H1 (cell line): ENCODE data around the gene CUL9. TPM values are rescaled to one million over a fixed set of nuclear protein-coding genes. Genes with fewer than 3 reads are reported as not detected.

Experiments
- CTCF ChIA-PET: fragments of 300-600 bp; sonication (Branson Sonifier 250); formaldehyde crosslinking; loops from one replicate; lab custom pipeline; 2021; ENCODE audit not compliant: partially characterized antibody; lab: Charles Lee
- POLR2A ChIA-PET: fragments of 300-600 bp; sonication (Branson Sonifier 250); formaldehyde crosslinking; loops from one replicate; lab custom pipeline; 2021; ENCODE audit warnings: inconsistent platforms; ENCODE audit not compliant: partially characterized antibody; lab: Charles Lee
- DNase-seq, 2 experiments: peaks; one replicate each; pipeline versions ENCODE4 v3.0.0 to v3.0.0-alpha.2; 2010 to 2022; ENCODE audit warnings: low spot score in 2 of 2, low read depth in 1 of 2, mixed read lengths in 1 of 2
- FAIRE-seq: peaks from 2 replicates; lab custom pipeline; 2011; peaks lifted over from hg19 to GRCh38; lab: Jason Lieb, UNC
- H2AFZ ChIP-seq: 2 replicates; pipeline ENCODE4 v1.8.1; 2012; ENCODE audit warnings: low read length, inconsistent platforms
- H2AK5ac ChIP-seq: 2 replicates; pipeline ENCODE4 v1.6.1; 2013; ENCODE audit warnings: low read depth, low read length
- H2BK120ac ChIP-seq: replicated peaks from 2 replicates; pipeline ENCODE3; 2013; ENCODE audit warnings: low read depth, low read length, inconsistent platforms
- H2BK12ac ChIP-seq: 2 replicates; pipeline ENCODE4 v1.6.1; 2013; ENCODE audit warnings: low read depth, low read length
- H2BK15ac ChIP-seq: 2 replicates; pipeline ENCODE4 v1.6.1; 2013; ENCODE audit warnings: low read length
- H2BK20ac ChIP-seq: 2 replicates; pipeline ENCODE4 v1.6.1; 2013; ENCODE audit warnings: low read length
- H2BK5ac ChIP-seq: 2 replicates; pipeline ENCODE4 v1.6.1; 2013; ENCODE audit warnings: low read depth, low read length
- H3K14ac ChIP-seq: 2 replicates; pipeline ENCODE4 v1.6.1; 2013; ENCODE audit warnings: inconsistent platforms; ENCODE audit not compliant: insufficient read length
- H3K18ac ChIP-seq: 2 replicates; pipeline ENCODE4 v1.6.1; 2013; ENCODE audit warnings: low read length; ENCODE audit errors: extremely low read depth
- H3K23ac ChIP-seq: 2 replicates; pipeline ENCODE4 v1.6.1; 2013; ENCODE audit warnings: inconsistent platforms; ENCODE audit not compliant: insufficient read length
- H3K23me2 ChIP-seq: 2 replicates; pipeline ENCODE4 v1.6.1; 2013; ENCODE audit warnings: low read depth, low read length
- H3K27ac ChIP-seq: 2 replicates; pipeline ENCODE4 v1.6.1; 2011; ENCODE audit warnings: low read depth, low read length, inconsistent platforms
- H3K27me3 ChIP-seq, 4 experiments: replicated peaks in 1 of 4; 1 replicate in 1 of 4; 2 replicates in 3 of 4; pipeline versions ENCODE4 v1.6.1 to v1.8.1; 2011 to 2013; ENCODE audit warnings: low read length in 3 of 4, mild to moderate bottlenecking in 3 of 4, inconsistent platforms in 2 of 4, mixed read lengths in 2 of 4, moderate library complexity in 1 of 4; ENCODE audit not compliant: control insufficient read depth in 3 of 4, insufficient read depth in 3 of 4; ENCODE audit errors: extremely low read depth in 1 of 4
- H3K36me3 ChIP-seq, 4 experiments: 2 replicates each; pipeline versions ENCODE4 v1.6.1 to v1.8.1; 2011 to 2013; ENCODE audit warnings: mild to moderate bottlenecking in 4 of 4, low read length in 3 of 4, moderate library complexity in 2 of 4, control low read depth in 1 of 4, inconsistent platforms in 1 of 4; ENCODE audit not compliant: insufficient read depth in 4 of 4, control insufficient read depth in 2 of 4
- H3K4ac ChIP-seq: replicated peaks from 2 replicates; pipeline ENCODE3; 2013; ENCODE audit warnings: low read length, low read depth, mixed read lengths, inconsistent platforms; ENCODE audit not compliant: insufficient read length
- H3K4me1 ChIP-seq, 4 experiments: replicated peaks in 1 of 4; 1 replicate in 1 of 4; 2 replicates in 3 of 4; pipeline versions ENCODE4 v1.6.1 to v1.8.1; 2011 to 2013; ENCODE audit warnings: low read length in 3 of 4, inconsistent platforms in 2 of 4, mixed read lengths in 1 of 4; ENCODE audit not compliant: insufficient read depth in 4 of 4, control insufficient read depth in 3 of 4
- H3K4me2 ChIP-seq, 2 experiments: 2 replicates each; pipeline versions ENCODE4 v1.6.1 to v1.8.1; 2011 to 2013; ENCODE audit warnings: low read depth in 2 of 2, low read length in 2 of 2, control low read depth in 1 of 2, inconsistent platforms in 1 of 2, mild to moderate bottlenecking in 1 of 2; ENCODE audit not compliant: insufficient read depth in 1 of 2
- H3K4me3 ChIP-seq, 4 experiments: fragments of 200-600, 300-600 bp in 1 of 4; sonication (generic), shearing (Covaris generic), sonication (Bioruptor Twin) in 1 of 4; 2 replicates each; pipeline versions ENCODE4 v1.5.1 to v1.8.1; 2011 to 2016; ENCODE audit warnings: low read length in 4 of 4, low read depth in 3 of 4, control low read depth in 2 of 4, inconsistent platforms in 2 of 4, mild to moderate bottlenecking in 2 of 4, mixed read lengths in 1 of 4, moderate library complexity in 1 of 4; ENCODE audit not compliant: insufficient read depth in 2 of 4; ENCODE audit errors: extremely low read depth in 1 of 4
- H3K56ac ChIP-seq: replicated peaks from 2 replicates; pipeline ENCODE3; 2013; ENCODE audit warnings: low read depth, mild to moderate bottlenecking, mixed read lengths, low read length, inconsistent platforms; ENCODE audit not compliant: insufficient read length
- H3K79me1 ChIP-seq: 2 replicates; pipeline ENCODE4 v1.6.1; 2013; ENCODE audit warnings: low read depth, low read length, control low read depth
- H3K79me2 ChIP-seq, 2 experiments: 2 replicates each; pipeline versions ENCODE4 v1.6.1 to v1.8.1; 2012 to 2013; ENCODE audit warnings: low read length in 2 of 2, mild to moderate bottlenecking in 2 of 2, inconsistent platforms in 1 of 2; ENCODE audit not compliant: insufficient read depth in 2 of 2, control insufficient read depth in 1 of 2
- H3K9ac ChIP-seq, 4 experiments: replicated peaks in 1 of 4; 1 replicate in 1 of 4; 2 replicates in 3 of 4; pipeline versions ENCODE4 v1.6.1 to v1.8.1; 2011 to 2013; ENCODE audit warnings: low read depth in 3 of 4, low read length in 3 of 4, control low read depth in 2 of 4, mild to moderate bottlenecking in 2 of 4, moderate library complexity in 2 of 4, inconsistent platforms in 1 of 4; ENCODE audit errors: extremely low read depth in 1 of 4
- H3K9me3 ChIP-seq, 2 experiments: 2 replicates each; pipeline versions ENCODE4 v1.6.1 to v1.8.1; 2012 to 2013; ENCODE audit warnings: mild to moderate bottlenecking in 2 of 2, moderate library complexity in 2 of 2, control low read depth in 1 of 2, inconsistent platforms in 1 of 2, low read depth in 1 of 2, low read length in 1 of 2, mixed read lengths in 1 of 2; ENCODE audit not compliant: insufficient read depth in 2 of 2
- H4K20me1 ChIP-seq, 2 experiments: replicated peaks in 1 of 2; 2 replicates each; pipeline versions ENCODE3 to v1.8.1; 2011 to 2013; ENCODE audit warnings: inconsistent platforms in 2 of 2, low read length in 2 of 2, mild to moderate bottlenecking in 1 of 2; ENCODE audit not compliant: insufficient read depth in 2 of 2, control insufficient read depth in 1 of 2
- H4K5ac ChIP-seq: 2 replicates; pipeline ENCODE4 v1.6.1; 2013; ENCODE audit warnings: low read length, low read depth, mixed read lengths, inconsistent platforms; ENCODE audit not compliant: insufficient read length
- H4K8ac ChIP-seq: 2 replicates; pipeline ENCODE4 v1.8.0; 2013; ENCODE audit warnings: mild to moderate bottlenecking, moderate library complexity, low read length, inconsistent platforms; ENCODE audit not compliant: insufficient read depth; ENCODE audit errors: extremely low read depth
- H4K91ac ChIP-seq: replicated peaks from 2 replicates; pipeline ENCODE3; 2013; ENCODE audit warnings: low read length, mixed read lengths, inconsistent platforms; ENCODE audit not compliant: insufficient read length
- ATF2 ChIP-seq: IDR thresholded peaks from 2 replicates; pipeline ENCODE4 v1.6.1; 2012; ENCODE audit warnings: low read length, inconsistent platforms
- CHD1 ChIP-seq: IDR thresholded peaks from 2 replicates; pipeline ENCODE4 v1.6.1; 2012; ENCODE audit warnings: low read depth, low read length, improper control_type of control experiment
- GABPA ChIP-seq: IDR thresholded peaks from 2 replicates; pipeline ENCODE4 v1.6.1; 2011; ENCODE audit warnings: mild to moderate bottlenecking, low read length, moderate library complexity, borderline replicate concordance; ENCODE audit not compliant: insufficient read depth
- KDM4A ChIP-seq: IDR thresholded peaks from one replicate; pipeline ENCODE4 v1.7.1; 2012; ENCODE audit warnings: low read depth, mild to moderate bottlenecking, moderate library complexity, low read length, inconsistent platforms; ENCODE audit not compliant: severe bottlenecking
- POLR2AphosphoS5 ChIP-seq: IDR thresholded peaks from 2 replicates; pipeline ENCODE4 v1.6.1; 2011; ENCODE audit warnings: low read depth, low read length
- POU5F1 ChIP-seq: IDR thresholded peaks from 2 replicates; pipeline ENCODE4 v1.6.1; 2011; ENCODE audit warnings: low read depth, mild to moderate bottlenecking, low read length, moderate library complexity
- RBBP5 ChIP-seq: IDR thresholded peaks from 2 replicates; pipeline ENCODE4 v1.7.1; 2012; ENCODE audit warnings: low read depth, mild to moderate bottlenecking, inconsistent platforms, low read length, moderate library complexity, borderline replicate concordance
- RXRA ChIP-seq: IDR thresholded peaks from 2 replicates; pipeline ENCODE4 v1.6.1; 2011; ENCODE audit warnings: low read depth, mild to moderate bottlenecking, low read length, moderate library complexity; ENCODE audit not compliant: insufficient read depth
- whole genome bisulfite sequencing, 2 experiments: shearing (Covaris generic) in 1 of 2; methylation state at CpG; one replicate each; pipeline versions ENCODE4 v1.1.6 to v1.1.7; 2013 to 2015; ENCODE audit warnings: low lambda C conversion rate in 2 of 2, mixed read lengths in 2 of 2, inconsistent platforms in 1 of 2, low coverage in 1 of 2, missing lambda C conversion rate in 1 of 2; ENCODE audit not compliant: insufficient replicate concordance in 2 of 2, insufficient coverage in 1 of 2, insufficient read length in 1 of 2; ENCODE audit errors: extremely low coverage in 1 of 2, missing lambda C conversion rate in 1 of 2; 5-methylcytosine and 5-hydroxymethylcytosine counted together
- polyA plus RNA-seq, 7 experiments: library from polyadenylated mRNA; depleted of rRNA in 3 of 7; stranded (reverse) in 5 of 7; unstranded in 2 of 7; fragments of >200 nt in 5 of 7; fragments of 200-250 nt in 2 of 7; gene quantifications; 1 replicate in 5 of 7; 2 replicates in 1 of 7; 4 replicates in 1 of 7; pipeline versions ENCODE4 v1.2.1 to v1.2.3, GENCODE V29; 2011 to 2013; ENCODE audit warnings: missing spikeins in 2 of 7, mixed read lengths in 2 of 7
- total RNA-seq: library from RNA; stranded (reverse); fragmentation: NEBNext Ultra II Directional; extraction: Animal tissue kit (Norgen Biotek cat#: 25700); gene quantifications from 2 replicates; pipeline ENCODE4 v1.2.1, GENCODE V29; 2021

The CUL9 gene
- total and polyA plus RNA-seq, 2 of the 8 experiments (the other 6 are each of a cell fraction or from before 2014, with no cell fraction given), result 7.7 to 9.8 TPM

- Histone ChIP-seq H3K4ac (no peak overlapping the region), H2BK5ac (no peak overlapping the region), H3K4me1 (no peaks in the 10 kb centered on the region), H3K79me1 (no peaks in the 10 kb centered on the region), H4K20me1 (no peaks in the 10 kb centered on the region), H2BK20ac (no peak overlapping the region), H3K14ac (no peak overlapping the region), H2BK12ac (no peak overlapping the region), H2BK15ac (no peak overlapping the region; the same call in 1 of the 2 replicates), H4K8ac (no peak overlapping the region), H3K23ac (no peak overlapping the region), H4K5ac (no peak overlapping the region), H3K79me2 (no peaks in the 10 kb centered on the region), H3K18ac (no peak overlapping the region; the same call in 1 of the 2 replicates), H3K27ac (no peak overlapping the region), H2AFZ (no peak overlapping the region), H3K9me3 (no peaks in the 10 kb centered on the region), H2BK120ac (no peak overlapping the region), H3K4me2 (no peak overlapping the region), H4K91ac (no peak overlapping the region), H3K23me2 (no peaks in the 10 kb centered on the region; the same call in 1 of the 2 replicates), H3K9ac (no peak overlapping the region), H3K56ac (no peak overlapping the region), H3K4me3 (no peak overlapping the region), H3K27me3 (no peaks in the 10 kb centered on the region), H2AK5ac (no peak overlapping the region), H3K36me3 (no peaks in the 10 kb centered on the region)
- 95% methylated on average over 23 of the region's 23 CpGs; no CpG with 5 or more reads in 1 of the 2 experiments for WGBS, 2 experiments
- FAIRE-seq (no peak), DNase-seq (no peak)
- TF ChIP-seq KDM4A (no peak), RBBP5 (no peak), POLR2AphosphoS5 (no peak), CHD1 (no peak), ATF2 (no peak), GABPA (no peak), POU5F1 (no peak), RXRA (no peak)
- ChIA-PET POLR2A (interaction anchor here (0.7 to 1.9 kb wide), 5 partner anchors 15 to 30 kb away, joined by 3 to 5 read pairs (median 4); no protein-coding TSS in a partner anchor), CTCF (interaction anchor here (0.8 kb wide), 1 partner anchor 9 kb away, joined by 3 read pairs; no protein-coding TSS in a partner anchor)
Measured at GRCh38 chr6:43204271-43205105, 22.5 kb downstream of the CUL9 start.
